PC-3 (cell line): ENCODE results near the gene MUS81. TPM values are rescaled to one million over a fixed set of nuclear protein-coding genes. Genes with fewer than 3 reads are reported as not detected.

Experiments
- ATAC-seq: fragments of 200-7000 bp; cut with Tn5 transposase; 2 replicates; pipeline ENCODE4 v1.9.1; 2020; ENCODE audit warnings: mild to moderate bottlenecking, moderate library complexity
- BruUV-seq: library from RNA; stranded (reverse); fragments of 400-500 nt; replicated peaks from 2 replicates; lab custom pipeline; 2021; lab: Mats Ljungman, UMichigan
- CTCF ChIA-PET: fragments of 300-600 bp; sonication (Branson Sonifier 250); formaldehyde crosslinking; loops from one replicate; lab custom pipeline; 2022; ENCODE audit warnings: antibody characterized with exemption; lab: Charles Lee
- POLR2A ChIA-PET: fragments of 300-600 bp; sonication (Branson Sonifier 250); formaldehyde crosslinking; loops from one replicate; lab custom pipeline; 2022; ENCODE audit warnings: antibody characterized with exemption; ENCODE audit not compliant: unreplicated experiment; lab: Charles Lee
- DNase-seq: peaks from one replicate; pipeline ENCODE4 v3.0.0-alpha.2; 2015
- H2AFZ ChIP-seq: fragments of 300-600 bp; sonication (generic); 2 replicates; pipeline ENCODE4 v1.6.0; 2016; ENCODE audit warnings: antibody characterized with exemption, low read length
- H3F3A ChIP-seq: fragments of 300-600 bp; sonication (generic); one replicate; pipeline ENCODE4 v1.6.0; 2017; ENCODE audit warnings: antibody characterized with exemption, low read length, control low read depth, mild to moderate bottlenecking; ENCODE audit not compliant: unreplicated experiment
- H3K27ac ChIP-seq: fragments of 300-600 bp; sonication (generic); 2 replicates; pipeline ENCODE4 v1.5.1; 2016; ENCODE audit warnings: mild to moderate bottlenecking, low read length
- H3K27me3 ChIP-seq: fragments of 300-600 bp; sonication (generic); 2 replicates; pipeline ENCODE4 v1.6.1; 2016; ENCODE audit warnings: low read length, mixed read lengths
- H3K36me3 ChIP-seq: fragments of 300-600 bp; sonication (generic); 2 replicates; pipeline ENCODE4 v1.6.1; 2016; ENCODE audit warnings: low read depth, mixed run types, low read length, mixed read lengths
- H3K4me1 ChIP-seq: fragments of 300-600 bp; sonication (generic); 2 replicates; pipeline ENCODE4 v1.5.1; 2016; ENCODE audit warnings: low read length; ENCODE audit not compliant: insufficient read depth
- H3K4me2 ChIP-seq: fragments of 300-600 bp; sonication (generic); 2 replicates; pipeline ENCODE4 v1.6.0; 2016; ENCODE audit warnings: low read length
- H3K4me3 ChIP-seq: fragments of 300-600 bp; sonication (generic); 2 replicates; pipeline ENCODE4 v1.5.1; 2016; ENCODE audit warnings: mild to moderate bottlenecking, low read length, mixed read lengths
- H3K79me2 ChIP-seq: fragments of 300-600 bp; sonication (generic); 2 replicates; pipeline ENCODE4 v1.6.1; 2017; ENCODE audit warnings: low read length, mixed read lengths
- H3K9ac ChIP-seq: fragments of 300-600 bp; sonication (generic); 2 replicates; pipeline ENCODE4 v1.6.0; 2016; ENCODE audit warnings: mild to moderate bottlenecking, low read length
- H3K9me2 ChIP-seq: fragments of 300-600 bp; sonication (generic); replicated peaks from 2 replicates; pipeline ENCODE4 v1.6.1; 2016; ENCODE audit warnings: mixed run types, low read length, mixed read lengths
- H3K9me3 ChIP-seq: fragments of 300-600 bp; sonication (generic); 2 replicates; pipeline ENCODE4 v1.6.1; 2016; ENCODE audit warnings: low read length, mixed read lengths
- H4K20me1 ChIP-seq: fragments of 300-600 bp; sonication (generic); 2 replicates; pipeline ENCODE4 v1.6.1; 2016; ENCODE audit warnings: low read length, mixed read lengths
- CTCF ChIP-seq: fragments of 300-600 bp; sonication (generic); conservative IDR thresholded peaks from 2 replicates; pipeline ENCODE4 v1.5.1; 2017; ENCODE audit warnings: antibody characterized with exemption, low read depth, mild to moderate bottlenecking, low read length
- EZH2 ChIP-seq: fragments of 300-600 bp; sonication (generic); IDR thresholded peaks from one replicate; pipeline ENCODE4 v1.6.1; 2017; ENCODE audit warnings: antibody characterized with exemption, mild to moderate bottlenecking, low read length; ENCODE audit not compliant: unreplicated experiment
- EZH2phosphoT487 ChIP-seq: fragments of 300-600 bp; sonication (generic); IDR thresholded peaks from 2 replicates; pipeline ENCODE4 v1.6.1; 2018; ENCODE audit warnings: mild to moderate bottlenecking, antibody characterized with exemption, low read length, borderline replicate concordance
- intact Hi-C: fragments of 100-400 bp; cut with micrococcal nuclease; formaldehyde crosslinking; loops from 2 replicates; pipeline ENCODE4 v1.9.0; 2023
- total RNA-seq: library from RNA; depleted of rRNA; stranded (reverse); fragments of >200 nt; gene quantifications from 2 replicates; pipeline ENCODE4 v1.2.3, GENCODE V29; 2014

The MUS81 gene
- total RNA-seq, 1 experiment from 2014 or later, result 82.0 TPM

GRCh38 chr11:65870706-65871681 is 10.8 kb downstream of the MUS81 start:
- BruUV-seq, result no TSS peak
- Histone ChIP-seq H3K9me3 (no peaks in the 10 kb centered on the region), H4K20me1 (no peaks in the 10 kb centered on the region), H3K27ac (no peak overlapping the region), H3K9me2 (no peaks in the 10 kb centered on the region), H3K27me3 (no peaks in the 10 kb centered on the region), H2AFZ (no peak overlapping the region), H3K4me2 (no peak overlapping the region), H3F3A (no peaks in the 10 kb centered on the region), H3K79me2 (no peaks in the 10 kb centered on the region), H3K9ac (no peak overlapping the region), H3K4me3 (no peak overlapping the region), H3K4me1 (peaks cover 6% of the 10 kb centered on the region), H3K36me3 (peaks cover 2% of the 10 kb centered on the region; the same call in 1 of the 2 replicates)
- DNase-seq, result no peak
- TF ChIP-seq EZH2phosphoT487, result no peak
- TF ChIP-seq CTCF, result no peak
- TF ChIP-seq EZH2, result no peak
- POLR2A ChIA-PET, result interaction anchor here (0.8 kb wide), 1 partner anchor 12 kb away, joined by 5 read pairs; no protein-coding TSS in a partner anchor
- no peak for ATAC-seq
- CTCF ChIA-PET, result no interaction called here
- intact Hi-C loops, result no loop called here

GRCh38 chr11:65871811-65872548 is 11.7 kb downstream of the MUS81 start:
- no peaks in the 10 kb centered on the region for H3K9me2 ChIP-seq
- H3K79me2 ChIP-seq, result no peaks in the 10 kb centered on the region
- no peak for ATAC-seq
- H3K36me3 ChIP-seq, result peaks cover under 1% of the 10 kb centered on the region; the same call in 1 of the 2 replicates
- no peaks in the 10 kb centered on the region for H4K20me1 ChIP-seq
- H3K27me3 ChIP-seq, result no peaks in the 10 kb centered on the region
- peaks cover 6% of the 10 kb centered on the region for H3K4me1 ChIP-seq
- ChIA-PET POLR2A (interaction anchor here (0.8 kb wide), 1 partner anchor 13 kb away, joined by 5 read pairs; no protein-coding TSS in a partner anchor), CTCF (interaction anchor here (1.0 kb wide), 1 partner anchor 12 kb away, joined by 3 read pairs; the partner anchor contains the start of gene MUS81)
- H3K27ac ChIP-seq, result no peak overlapping the region
- intact Hi-C loops, result no loop called here
- H3K4me3 ChIP-seq, result no peak overlapping the region
- H3K9ac ChIP-seq, result no peak overlapping the region
- no peak for TF ChIP-seq EZH2
- no peak for TF ChIP-seq EZH2phosphoT487
- TF ChIP-seq CTCF, result no peak
- BruUV-seq, result no TSS peak
- DNase-seq, result no peak
- H2AFZ ChIP-seq, result no peak overlapping the region
- no peaks in the 10 kb centered on the region for H3K9me3 ChIP-seq
- H3K4me2 ChIP-seq, result no peak overlapping the region
- no peaks in the 10 kb centered on the region for H3F3A ChIP-seq
